ENCODE measurements around the gene LRG1. TPM values are rescaled to one million over a fixed set of nuclear protein-coding genes. Genes with fewer than 3 reads are reported as not detected.

The LRG1 gene
- total and polyA plus RNA-seq, 2 donors from 2014 or later: 2.2 to 26.4 TPM

- H3K27me3 ChIP-seq (ENCODE audit: control insufficient read depth, insufficient read depth, low read length): peaks cover 4% of the 10 kb centered on the region
- TF ChIP-seq CTCF (IDR thresholded peaks at IDR 0.05; ENCODE audit: borderline replicate concordance, extremely low read depth, insufficient read depth): peak; percentile 59
- peak; percentile 56 to 85 (median 74) for DNase-seq
Observed at GRCh38 chr19:4576016-4576933, 36.4 kb upstream of the LRG1 start.

GRCh38 chr19:4575267-4576015 is 35.6 kb upstream of the LRG1 start:
- Histone ChIP-seq H3K27ac (ENCODE audit: low read depth in 2 of 2, low read length in 2 of 2) (peak overlapping the region; percentile 32 to 80), H3K9me3 (ENCODE audit: control insufficient read depth in 2 of 3, insufficient read depth in 1 of 3, low read length in 3 of 3) (no peaks in the 10 kb centered on the region), H3K36me3 (ENCODE audit: control insufficient read depth in 2 of 3, insufficient read depth in 3 of 3, low read length in 3 of 3) (no peaks in the 10 kb centered on the region), H3K9ac (ENCODE audit: low read length in 3 of 3) (no peak overlapping the region), H3K4me1 (ENCODE audit: control insufficient read depth in 2 of 3, insufficient read depth in 2 of 3, low read depth in 1 of 3, low read length in 3 of 3) (peaks cover 0 to 5% (median 0%) of the 10 kb centered on the region in 3 donors), H3K27me3 (ENCODE audit: control insufficient read depth, insufficient read depth, low read length) (peaks cover 4% of the 10 kb centered on the region), H3K4me3 (ENCODE audit: low read length in 3 of 3) (no peak overlapping the region)
- peak; percentile 70 to 97 (median 80) for DNase-seq
- FAIRE-seq: no peak
- intact Hi-C loops (cut with DNase I): no loop called here
- TF ChIP-seq CTCF (IDR thresholded peaks at IDR 0.05; ENCODE audit: borderline replicate concordance, extremely low read depth, insufficient read depth): no peak

More at GRCh38 chr19:4576016-4576933, 36.4 kb upstream of the LRG1 start:
- Histone ChIP-seq H3K4me3 (ENCODE audit: low read length in 3 of 3) (no peak overlapping the region), H3K4me1 (ENCODE audit: control insufficient read depth in 2 of 3, insufficient read depth in 2 of 3, low read depth in 1 of 3, low read length in 3 of 3) (peaks cover 0 to 5% (median 0%) of the 10 kb centered on the region in 3 donors), H3K27ac (ENCODE audit: low read depth in 2 of 2, low read length in 2 of 2) (peak overlapping the region in 1 of 2 donors; percentile 80), H3K9me3 (ENCODE audit: control insufficient read depth in 2 of 3, insufficient read depth in 1 of 3, low read length in 3 of 3) (no peaks in the 10 kb centered on the region), H3K36me3 (ENCODE audit: control insufficient read depth in 2 of 3, insufficient read depth in 3 of 3, low read length in 3 of 3) (no peaks in the 10 kb centered on the region), H3K9ac (ENCODE audit: low read length in 3 of 3) (no peak overlapping the region)
- intact Hi-C loops (cut with DNase I): no loop called here
- no peak for FAIRE-seq

GRCh38 chr19:4573682-4574081 is 33.8 kb upstream of the LRG1 start:
- no peaks in the 10 kb centered on the region for H3K27me3 ChIP-seq (ENCODE audit: control insufficient read depth, insufficient read depth, low read length)
- FAIRE-seq: no peak

More at GRCh38 chr19:4573682-4574081, 33.8 kb upstream of the LRG1 start:
- TF ChIP-seq CTCF (IDR thresholded peaks at IDR 0.05; ENCODE audit: borderline replicate concordance, extremely low read depth, insufficient read depth): no peak
- no peak overlapping the region for H3K9ac ChIP-seq (ENCODE audit: low read length in 3 of 3)
- no peak overlapping the region for H3K4me3 ChIP-seq (ENCODE audit: low read length in 3 of 3)
- no peak overlapping the region for H3K27ac ChIP-seq (ENCODE audit: low read depth in 2 of 2, low read length in 2 of 2)
- intact Hi-C loops (cut with DNase I): no loop called here
- no peaks in the 10 kb centered on the region for H3K36me3 ChIP-seq (ENCODE audit: control insufficient read depth in 2 of 3, insufficient read depth in 3 of 3, low read length in 3 of 3)
- no peak for DNase-seq
- peaks cover 0 to 5% (median 0%) of the 10 kb centered on the region in 3 donors for H3K4me1 ChIP-seq (ENCODE audit: control insufficient read depth in 2 of 3, insufficient read depth in 2 of 3, low read depth in 1 of 3, low read length in 3 of 3)
- H3K9me3 ChIP-seq (ENCODE audit: control insufficient read depth in 2 of 3, insufficient read depth in 1 of 3, low read length in 3 of 3): no peaks in the 10 kb centered on the region

All from kidney (tissue), 14 donors.